ENCODE measurements around the gene OXSR1.
"Not testable (repeated sequence)": the region's sequence is repeated elsewhere in the genome, so short reads cannot be mapped to it uniquely, and the experiment has no call there.

The OXSR1 gene

GRCh38 chr3:38227989-38228388, 62.7 kb downstream of the OXSR1 start:
- TF ChIP-seq CTCF (IDR thresholded peaks at IDR 0.05; ENCODE audit: control extremely low read depth, extremely low read depth, low read depth, missing control alignments): no peak
- no peak for DNase-seq (ENCODE audit: extremely low spot score)
- CTCF ChIA-PET: interaction anchor here (1.5 to 1.6 kb wide), 2 partner anchors 12 to 18 kb away, joined by 4 read pairs; no protein-coding TSS in a partner anchor
- POLR2A ChIA-PET: no interaction called here

- CTCF ChIA-PET: interaction anchor here (1.6 kb wide), 1 partner anchor 19 kb away, joined by 4 read pairs; no protein-coding TSS in a partner anchor
- no peak for TF ChIP-seq CTCF (IDR thresholded peaks at IDR 0.05; ENCODE audit: control extremely low read depth, extremely low read depth, low read depth, missing control alignments)
- no peak for DNase-seq (ENCODE audit: extremely low spot score)
- POLR2A ChIA-PET: no interaction called here
Observed at GRCh38 chr3:38229036-38229435, 63.7 kb downstream of the OXSR1 start.

- ChIA-PET CTCF (interaction anchor here (1.7 to 2.4 kb wide), 3 partner anchors 14 to 68 kb away, joined by 5 to 8 read pairs (median 7); partner anchors contain the start of gene OXSR1), POLR2A (no interaction called here)
- no peak for TF ChIP-seq CTCF (IDR thresholded peaks at IDR 0.05; ENCODE audit: control extremely low read depth, extremely low read depth, low read depth, missing control alignments)
- no peak for DNase-seq (ENCODE audit: extremely low spot score)
Observed at GRCh38 chr3:38232701-38233100, 67.4 kb downstream of the OXSR1 start.

GRCh38 chr3:38235466-38235865, 70.1 kb downstream of the OXSR1 start:
- ChIA-PET CTCF (interaction anchor here (1.3 to 1.9 kb wide), 2 partner anchors 14 to 70 kb away, joined by 4 read pairs; partner anchors contain the start of gene OXSR1), POLR2A (no interaction called here)
- TF ChIP-seq CTCF (IDR thresholded peaks at IDR 0.05; ENCODE audit: control extremely low read depth, extremely low read depth, low read depth, missing control alignments): no peak
- no peak for DNase-seq (ENCODE audit: extremely low spot score)

- POLR2A ChIA-PET: no interaction called here
- DNase-seq (ENCODE audit: extremely low spot score): no peak
- CTCF ChIA-PET: interaction anchor here (0.9 to 1.8 kb wide), 4 partner anchors 9 to 242 kb away, joined by 3 to 5 read pairs (median 4); no protein-coding TSS in a partner anchor
- no peak for TF ChIP-seq CTCF (IDR thresholded peaks at IDR 0.05; ENCODE audit: control extremely low read depth, extremely low read depth, low read depth, missing control alignments)
Observed at GRCh38 chr3:38238416-38239008, 73.2 kb downstream of the OXSR1 start.

GRCh38 chr3:38242812-38243211, 77.5 kb downstream of the OXSR1 start:
- CTCF ChIA-PET: interaction anchor here (1.1 kb wide), 1 partner anchor 9 kb away, joined by 4 read pairs; no protein-coding TSS in a partner anchor
- DNase-seq (ENCODE audit: extremely low spot score); POLR2A ChIA-PET: not testable (repeated sequence)

GRCh38 chr3:38245930-38246329, 80.6 kb downstream of the OXSR1 start:
- no peak for DNase-seq (ENCODE audit: extremely low spot score)
- no peak for TF ChIP-seq CTCF (IDR thresholded peaks at IDR 0.05; ENCODE audit: control extremely low read depth, extremely low read depth, low read depth, missing control alignments)
- POLR2A ChIA-PET: no interaction called here
- CTCF ChIA-PET: interaction anchor here (1.1 to 2.2 kb wide), 3 partner anchors 13 to 249 kb away, joined by 3 to 8 read pairs (median 3); no protein-coding TSS in a partner anchor
